K562 (cell line): ENCODE results near the gene ABCG1. TPM values are rescaled to one million over a fixed set of nuclear protein-coding genes. Genes with fewer than 3 reads are reported as not detected.
A peak's percentile ranks its signal among the peaks of the same experiment; 100 is the strongest.

Experiments used
- ATAC-seq: fragments of 200-7000 bp; cut with Tn5 transposase; 3 replicates; pipeline ENCODE4 v1.9.1; 2020; ENCODE audit warnings: moderate library complexity
- BruUV-seq: library from RNA; stranded (reverse); fragments of 400-500 nt; replicated peaks from 2 replicates; lab custom pipeline; 2021; lab: Mats Ljungman, UMichigan
- CTCF ChIA-PET: fragments of 300-600 bp; formaldehyde crosslinking; extraction: SDS; loops from one replicate; lab custom pipeline; 2021; ENCODE audit warnings: low intra/inter-chr PET ratio; lab: Yijun Ruan, JAX
- POLR2A ChIA-PET: fragments of 300-600, 350-650 bp; sonication (Branson Sonifier 250); formaldehyde crosslinking; extraction: SDS; loops from one replicate; lab custom pipeline; 2021; ENCODE audit warnings: antibody characterized with exemption, inconsistent platforms; lab: Yijun Ruan, JAX
- DNase-seq, 4 experiments: peaks; one replicate each; pipeline versions ENCODE4 v3.0.0 to v3.0.0-alpha.2; 2011 to 2018; ENCODE audit warnings: low spot score in 3 of 4, mixed read lengths in 3 of 4; ENCODE audit errors: extremely low read depth in 1 of 4
- FAIRE-seq: peaks from 2 replicates; lab custom pipeline; 2011; peaks lifted over from hg19 to GRCh38; lab: Jason Lieb, UNC
- H2AFZ ChIP-seq: 2 replicates; pipeline ENCODE4 v1.6.0; 2011; ENCODE audit warnings: low read depth, low read length, control low read depth, inconsistent platforms
- H3K27ac ChIP-seq: fragments of 200-600 bp; 3 replicates; pipeline ENCODE4 v1.8.0; 2011; ENCODE audit warnings: low read depth, mild to moderate bottlenecking, control low read depth, inconsistent platforms, low read length, moderate library complexity, mixed read lengths; ENCODE audit errors: extremely low read depth
- H3K27me3 ChIP-seq, 2 experiments: fragments of 300-600 bp in 1 of 2; 2 replicates in 1 of 2; 3 replicates in 1 of 2; pipeline versions ENCODE4 v1.6.0 to v1.8.0; 2011; ENCODE audit warnings: inconsistent platforms in 2 of 2, low read length in 2 of 2, mild to moderate bottlenecking in 1 of 2, mixed read lengths in 1 of 2, moderate library complexity in 1 of 2; ENCODE audit not compliant: control insufficient read depth in 2 of 2, insufficient read depth in 2 of 2
- H3K36me3 ChIP-seq: fragments of 300-600 bp; 3 replicates; pipeline ENCODE4 v1.8.0; 2011; ENCODE audit warnings: mild to moderate bottlenecking, low read length, inconsistent platforms; ENCODE audit not compliant: control insufficient read depth, insufficient read depth
- H3K4me1 ChIP-seq, 2 experiments: fragments of 200-600 bp in 1 of 2; replicated peaks in 1 of 2; 2 replicates in 1 of 2; 3 replicates in 1 of 2; pipeline versions ENCODE4 v1.5.1 to v1.8.0; 2011; ENCODE audit warnings: inconsistent platforms in 2 of 2, low read length in 2 of 2, mild to moderate bottlenecking in 1 of 2, mixed read lengths in 1 of 2, moderate library complexity in 1 of 2; ENCODE audit not compliant: control insufficient read depth in 2 of 2, insufficient read depth in 2 of 2
- H3K4me2 ChIP-seq: 2 replicates; pipeline ENCODE4 v1.6.1; 2011; ENCODE audit warnings: low read length, control low read depth, inconsistent platforms, mixed read lengths; ENCODE audit not compliant: insufficient read depth
- H3K4me3 ChIP-seq: fragments of 200-600 bp; sonication (generic), shearing (Covaris generic); 2 replicates; pipeline ENCODE4 v1.5.1; 2016; ENCODE audit warnings: control low read depth, inconsistent platforms
- H3K79me2 ChIP-seq: fragments of 200-600 bp; 3 replicates; pipeline ENCODE4 v1.8.0; 2011; ENCODE audit warnings: low read length, inconsistent platforms; ENCODE audit not compliant: control insufficient read depth, insufficient read depth
- H3K9ac ChIP-seq, 2 experiments: 2 replicates each; pipeline versions ENCODE4 v1.6.0 to v1.6.1; 2011; ENCODE audit warnings: low read depth in 2 of 2, low read length in 2 of 2, control low read depth in 1 of 2, inconsistent platforms in 1 of 2, mild to moderate bottlenecking in 1 of 2, mixed read lengths in 1 of 2; ENCODE audit not compliant: insufficient read depth in 1 of 2
- H3K9me1 ChIP-seq: one replicate; pipeline ENCODE4 v1.6.0; 2011; ENCODE audit warnings: inconsistent platforms, mild to moderate bottlenecking, low read length, moderate library complexity; ENCODE audit not compliant: control insufficient read depth, insufficient read depth
- H3K9me3 ChIP-seq: replicated peaks from 2 replicates; pipeline ENCODE4 v1.5.1; 2011; ENCODE audit warnings: low read depth, low read length, inconsistent platforms; ENCODE audit not compliant: control insufficient read depth, insufficient read depth
- H4K20me1 ChIP-seq: replicated peaks from 2 replicates; pipeline ENCODE4 v1.6.1; 2011; ENCODE audit warnings: low read length, inconsistent platforms, mixed read lengths; ENCODE audit not compliant: control insufficient read depth, insufficient read depth
- JUND ChIP-seq, 2 experiments: IDR thresholded peaks; 2 replicates in 1 of 2; 3 replicates in 1 of 2; pipeline ENCODE4 v1.6.1; 2011; ENCODE audit warnings: borderline replicate concordance in 2 of 2, low read depth in 2 of 2, low read length in 2 of 2, improper control_type of control experiment in 1 of 2, missing biosample characterization in 1 of 2, missing genetic modification characterization in 1 of 2, missing genetic modification reagents in 1 of 2
- NR2C1 ChIP-seq, 2 experiments: fragments of 450-650 bp; IDR thresholded peaks; 2 replicates each; pipeline ENCODE4 v1.6.1; 2017; ENCODE audit warnings: mild to moderate bottlenecking in 2 of 2, antibody characterized with exemption in 1 of 2, inconsistent platforms in 1 of 2, missing compliant biosample characterization in 1 of 2, missing genetic modification characterization in 1 of 2
- NR2C2 ChIP-seq, 2 experiments: fragments of 200-800 bp in 1 of 2; sonication (Bioruptor generic) in 1 of 2; sonication (generic) in 1 of 2; formaldehyde crosslinking in 1 of 2; IDR thresholded peaks; 2 replicates each; pipeline versions ENCODE4 v1.6.1 to v1.8.0; 2016 to 2022; ENCODE audit warnings: mild to moderate bottlenecking in 1 of 2, missing compliant biosample characterization in 1 of 2, missing genetic modification characterization in 1 of 2, missing genetic modification reagents in 1 of 2
- STAT5B ChIP-seq: fragments of 250-450 bp; sonication (Bioruptor Pico); IDR thresholded peaks from 2 replicates; pipeline ENCODE4 v1.8.0; 2021; ENCODE audit warnings: mild to moderate bottlenecking, inconsistent platforms
- ZNF561 ChIP-seq: fragments of 450-650 bp; formaldehyde crosslinking; conservative IDR thresholded peaks from 2 replicates; pipeline ENCODE4 v1.4.0; 2020; ENCODE audit warnings: mild to moderate bottlenecking, moderate library complexity
- ZNF740 ChIP-seq, 3 experiments: fragments of 200-800 bp in 1 of 3; sonication (Bioruptor generic) in 1 of 3; sonication (generic) in 1 of 3; formaldehyde crosslinking in 1 of 3; IDR thresholded peaks; 2 replicates each; pipeline versions ENCODE4 v1.6.1 to v1.8.0; 2016 to 2022; ENCODE audit warnings: mild to moderate bottlenecking in 2 of 3, missing compliant biosample characterization in 2 of 3, missing genetic modification characterization in 2 of 3, missing genetic modification reagents in 1 of 3
- WGBS: fragments of 100-300 bp; shearing (Covaris generic); methylation state at CpG from one replicate; pipeline ENCODE4 v1.1.6; 2016; ENCODE audit warnings: low coverage, mixed read lengths; ENCODE audit not compliant: insufficient coverage; ENCODE audit errors: missing lambda C conversion rate; 5-methylcytosine and 5-hydroxymethylcytosine counted together
- in situ Hi-C: fragments of 300-500 bp; cut with MboI; formaldehyde crosslinking; loops from 4 replicates; pipeline ENCODE4 v1.15.0; 2018; ENCODE audit warnings: inconsistent platforms, mixed read lengths
- intact Hi-C: fragments of 100-400 bp; cut with micrococcal nuclease; formaldehyde crosslinking; loops from 2 replicates; pipeline ENCODE4 v1.14.2; 2022
- polyA plus RNA-seq, 8 experiments: library from polyadenylated mRNA; depleted of rRNA in 4 of 8; stranded (reverse) in 5 of 8; unstranded in 3 of 8; fragments of >200 nt; fragmentation: Nextera tagmentation in 2 of 8; fragmentation: Illumina TruSeq in 1 of 8; extraction: Ambion mirVana in 2 of 8; extraction: Trizol in 1 of 8; gene quantifications; 2 replicates each; pipeline versions ENCODE4 v1.2.1 to v1.2.3, GENCODE V29; 2011 to 2014; ENCODE audit warnings: inconsistent platforms in 1 of 8, missing spikeins in 1 of 8
- total RNA-seq, 7 experiments: library from RNA; depleted of rRNA in 6 of 7; stranded (reverse); fragments of >200 nt in 6 of 7; fragmentation: Illumina TruSeq in 2 of 7; extraction: Trizol in 2 of 7; gene quantifications; 2 replicates each; pipeline versions ENCODE4 v1.2.1 to v1.2.3, GENCODE V29; 2011 to 2021; ENCODE audit warnings: low replicate concordance in 1 of 7
- TF ChIP-seq, protein P1 (sequence below): sonication (generic); formaldehyde crosslinking; IDR thresholded peaks from 2 replicates; pipeline ENCODE4 v1.8.0; 2022; ENCODE audit warnings: missing genetic modification reagents, mild to moderate bottlenecking, borderline replicate concordance

ABCG1 gene
- total and polyA plus RNA-seq, 9 of the 15 experiments (the other 6 are each of a cell fraction or from before 2014, with no cell fraction given), result 0.04 to 0.09 TPM; not detected in 7

DNA sequence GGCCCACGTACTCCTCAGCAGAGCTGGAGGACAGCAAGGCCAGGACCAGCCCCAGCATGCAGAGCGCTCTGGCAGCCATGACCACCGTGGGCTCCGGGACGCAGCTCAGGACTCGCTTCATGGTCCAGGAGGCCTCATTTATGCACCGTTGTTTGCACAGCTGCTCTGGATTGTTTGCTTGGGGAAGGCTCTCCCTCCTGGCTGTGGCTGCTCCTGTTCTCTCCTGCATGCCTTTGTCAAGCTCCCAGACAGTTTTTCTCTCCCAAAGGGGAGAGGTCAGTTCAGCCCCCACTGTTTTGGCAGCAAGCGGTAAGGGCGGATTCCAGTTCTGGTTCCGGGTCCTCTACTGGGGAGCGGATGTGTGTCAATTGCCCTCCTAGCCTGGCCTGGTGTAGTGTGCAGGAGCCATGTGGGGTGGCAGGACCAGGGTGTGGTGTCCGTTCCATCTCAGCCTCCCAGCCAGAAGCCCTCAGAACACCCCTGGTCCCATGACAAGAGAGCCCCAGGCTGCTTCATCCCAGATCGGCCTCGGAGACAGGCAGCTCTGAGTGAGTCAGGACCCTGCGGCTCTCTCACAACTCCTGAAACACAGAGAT is 96.5 kb downstream of the ABCG1 start, which contains the start of gene TFF3:
TFF3 (minus strand) TSS at position 114 of the 596 bp plus-strand sequence; CDS start at position 79, 35 bp downstream.
- Histone ChIP-seq H3K9ac (no peak within 1 kb of the TSS), H3K36me3 (no peaks in the 10 kb centered on the region), H3K9me3 (no peaks in the 10 kb centered on the region), H3K27ac (no peak within 1 kb of the TSS), H3K4me2 (no peak within 1 kb of the TSS), H4K20me1 (peaks cover 16% of the 10 kb centered on the region), H3K27me3 (peaks cover 55 to 89% of the 10 kb centered on the region in 2 experiments), H3K4me3 (no peak within 1 kb of the TSS), H3K9me1 (no peaks in the 10 kb centered on the region), H2AFZ (no peak within 1 kb of the TSS), H3K4me1 (0 out of 5 replicates have a peak, but pooled peaks cover 0 to 3% of the 10 kb centered on the region in 2 experiments), H3K79me2 (no peaks in the 10 kb centered on the region)
- CTCF ChIA-PET, result no interaction called here
- no peak for TF ChIP-seq NR2C1 (IDR thresholded peaks at IDR 0.05)
- 0 out of 2 replicates have a peak, but pooled peaks have one; percentile 26 for TF ChIP-seq NR2C1 (tag; IDR thresholded peaks at IDR 0.05)
- no peak for TF ChIP-seq STAT5B (CRISPR knock-in tag)
- no peak for TF ChIP-seq NR2C2 (CRISPR knock-in tag; IDR thresholded peaks at IDR 0.05)
- peak; percentile 73 for TF ChIP-seq NR2C2 (tag; IDR thresholded peaks at IDR 0.05)
- DNase-seq, result no peak
- FAIRE-seq, result no peak
- intact Hi-C loops, result no loop called here
- POLR2A ChIA-PET, result interaction anchor here (0.5 to 2.1 kb wide), 2 partner anchors 9 to 577 kb away, joined by 3 to 8 read pairs; no protein-coding TSS in a partner anchor
- in situ Hi-C loops, result loop anchor here (10.0 kb wide), 1 partner anchor 129 kb away; no protein-coding TSS in a partner anchor
- 1% methylated on average over 15 of the region's 15 CpGs for WGBS
- ATAC-seq, result no peak
- no TSS peak for BruUV-seq

DNA sequence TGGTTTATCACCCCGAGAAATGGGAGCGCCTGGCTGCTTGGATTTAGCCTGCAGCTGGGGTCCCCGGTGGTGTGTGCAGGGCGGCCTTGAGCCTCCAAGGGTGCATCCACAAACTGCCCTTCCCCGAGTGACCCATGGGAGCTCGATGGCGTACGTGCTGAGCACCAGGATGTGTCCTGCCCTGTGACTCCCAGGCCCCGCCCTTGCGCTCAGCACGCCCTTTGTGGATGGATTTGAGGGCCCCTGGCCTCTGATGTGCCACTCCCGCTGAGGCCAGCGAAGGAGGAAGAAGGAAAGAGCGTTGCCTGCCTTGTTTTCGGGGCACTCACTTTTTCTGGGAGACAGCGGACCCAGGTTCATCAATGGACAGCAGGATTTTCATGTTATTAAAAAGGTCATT is 98.0 kb downstream of the ABCG1 start:
- 0 out of 2 replicates have a peak, but pooled peaks cover 12% of the 10 kb centered on the region for H4K20me1 ChIP-seq
- H3K4me2 ChIP-seq, result no peak overlapping the region
- FAIRE-seq (no peak), DNase-seq (no peak), ATAC-seq (no peak)
- no peak overlapping the region for H3K27ac ChIP-seq
- intact Hi-C loops, result no loop called here
- no peak overlapping the region for H2AFZ ChIP-seq
- H3K9me3 ChIP-seq, result no peaks in the 10 kb centered on the region
- H3K9ac ChIP-seq, result no peak overlapping the region
- no peaks in the 10 kb centered on the region for H3K9me1 ChIP-seq
- H3K4me1 ChIP-seq, result no peaks in the 10 kb centered on the region
- WGBS, result 3% methylated on average over 16 of the region's 16 CpGs
- ChIA-PET CTCF (no interaction called here), POLR2A (no interaction called here)
- in situ Hi-C loops, result loop anchor here (10.0 kb wide), 1 partner anchor 128 kb away; no protein-coding TSS in a partner anchor
- H3K4me3 ChIP-seq, result no peak overlapping the region
- H3K79me2 ChIP-seq, result no peaks in the 10 kb centered on the region
- no TSS peak for BruUV-seq
- peaks cover 55 to 87% of the 10 kb centered on the region in 2 experiments for H3K27me3 ChIP-seq
- H3K36me3 ChIP-seq, result no peaks in the 10 kb centered on the region
- TF ChIP-seq ZNF740 (CRISPR knock-in tag; IDR thresholded peaks at IDR 0.05) (no peak), ZNF740 (tag; IDR thresholded peaks at IDR 0.05) (no peak), ZNF561 (CRISPR knock-in tag) (no peak), JUND (IDR thresholded peaks at IDR 0.05; ENCODE audit: borderline replicate concordance, low read depth, low read length) (no peak), JUND (tag; IDR thresholded peaks at IDR 0.05; ENCODE audit: borderline replicate concordance, low read depth, low read length) (no peak)
- TF ChIP-seq, protein P1, sequence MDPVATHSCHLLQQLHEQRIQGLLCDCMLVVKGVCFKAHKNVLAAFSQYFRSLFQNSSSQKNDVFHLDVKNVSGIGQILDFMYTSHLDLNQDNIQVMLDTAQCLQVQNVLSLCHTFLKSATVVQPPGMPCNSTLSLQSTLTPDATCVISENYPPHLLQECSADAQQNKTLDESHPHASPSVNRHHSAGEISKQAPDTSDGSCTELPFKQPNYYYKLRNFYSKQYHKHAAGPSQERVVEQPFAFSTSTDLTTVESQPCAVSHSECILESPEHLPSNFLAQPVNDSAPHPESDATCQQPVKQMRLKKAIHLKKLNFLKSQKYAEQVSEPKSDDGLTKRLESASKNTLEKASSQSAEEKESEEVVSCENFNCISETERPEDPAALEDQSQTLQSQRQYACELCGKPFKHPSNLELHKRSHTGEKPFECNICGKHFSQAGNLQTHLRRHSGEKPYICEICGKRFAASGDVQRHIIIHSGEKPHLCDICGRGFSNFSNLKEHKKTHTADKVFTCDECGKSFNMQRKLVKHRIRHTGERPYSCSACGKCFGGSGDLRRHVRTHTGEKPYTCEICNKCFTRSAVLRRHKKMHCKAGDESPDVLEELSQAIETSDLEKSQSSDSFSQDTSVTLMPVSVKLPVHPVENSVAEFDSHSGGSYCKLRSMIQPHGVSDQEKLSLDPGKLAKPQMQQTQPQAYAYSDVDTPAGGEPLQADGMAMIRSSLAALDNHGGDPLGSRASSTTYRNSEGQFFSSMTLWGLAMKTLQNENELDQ (CRISPR knock-in tag), result no peak
